ENCODE data around the gene BCL7B.

DNA sequence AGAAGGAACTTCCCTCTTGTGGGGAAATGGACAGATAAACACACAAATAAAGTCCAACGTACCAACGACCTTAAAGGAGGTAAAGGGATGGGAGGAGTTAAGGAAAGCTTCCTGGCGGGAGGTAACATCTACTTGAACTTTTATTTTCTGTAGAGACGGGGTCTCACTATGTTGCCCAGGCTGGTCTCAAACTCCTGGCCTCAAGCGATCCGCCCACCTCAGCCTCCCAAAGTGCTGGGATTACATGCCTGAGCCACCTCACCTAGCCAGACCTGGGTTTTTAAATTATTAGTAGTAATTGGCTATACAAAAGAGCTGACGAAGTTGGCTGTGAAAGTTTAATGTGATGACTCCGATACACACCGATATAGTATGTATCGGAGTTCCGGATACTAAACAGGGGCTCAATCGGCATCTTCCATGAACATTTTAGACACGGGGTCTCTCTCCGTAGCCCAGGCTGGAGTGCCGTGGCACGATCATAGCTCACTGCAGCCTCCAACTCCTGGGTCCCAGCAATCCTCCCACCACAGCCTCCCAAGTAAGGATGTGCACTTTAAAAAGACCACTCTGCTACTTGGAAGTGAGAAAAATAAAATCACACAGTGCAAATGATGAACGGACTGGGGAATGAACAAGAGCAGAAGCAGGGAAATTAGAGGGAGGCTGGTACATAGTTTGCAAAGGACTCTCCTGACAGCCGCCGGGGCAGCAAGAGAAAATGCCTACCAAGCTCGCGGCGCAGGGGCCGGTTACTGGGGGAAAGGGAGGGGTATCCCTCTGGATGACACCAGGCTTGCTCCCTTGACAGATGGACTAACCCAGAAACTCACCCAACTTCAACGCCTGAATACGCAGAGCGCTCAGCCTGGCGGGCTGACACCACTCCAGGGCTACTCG lies 1.0 kb downstream of the BCL7B start:
- TF ChIP-seq, protein P1, sequence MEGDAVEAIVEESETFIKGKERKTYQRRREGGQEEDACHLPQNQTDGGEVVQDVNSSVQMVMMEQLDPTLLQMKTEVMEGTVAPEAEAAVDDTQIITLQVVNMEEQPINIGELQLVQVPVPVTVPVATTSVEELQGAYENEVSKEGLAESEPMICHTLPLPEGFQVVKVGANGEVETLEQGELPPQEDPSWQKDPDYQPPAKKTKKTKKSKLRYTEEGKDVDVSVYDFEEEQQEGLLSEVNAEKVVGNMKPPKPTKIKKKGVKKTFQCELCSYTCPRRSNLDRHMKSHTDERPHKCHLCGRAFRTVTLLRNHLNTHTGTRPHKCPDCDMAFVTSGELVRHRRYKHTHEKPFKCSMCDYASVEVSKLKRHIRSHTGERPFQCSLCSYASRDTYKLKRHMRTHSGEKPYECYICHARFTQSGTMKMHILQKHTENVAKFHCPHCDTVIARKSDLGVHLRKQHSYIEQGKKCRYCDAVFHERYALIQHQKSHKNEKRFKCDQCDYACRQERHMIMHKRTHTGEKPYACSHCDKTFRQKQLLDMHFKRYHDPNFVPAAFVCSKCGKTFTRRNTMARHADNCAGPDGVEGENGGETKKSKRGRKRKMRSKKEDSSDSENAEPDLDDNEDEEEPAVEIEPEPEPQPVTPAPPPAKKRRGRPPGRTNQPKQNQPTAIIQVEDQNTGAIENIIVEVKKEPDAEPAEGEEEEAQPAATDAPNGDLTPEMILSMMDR (IDR thresholded peaks at IDR 0.05): no peak
- TF ChIP-seq EP300 (IDR thresholded peaks at IDR 0.05): no peak
- peak; percentile 18 to 32 for TF ChIP-seq POLR2A (IDR thresholded peaks at IDR 0.05)

All from sigmoid colon (tissue), 4 donors.